ENCODE measurements around the gene RHOF. TPM values are rescaled to one million over a fixed set of nuclear protein-coding genes. Genes with fewer than 3 reads are reported as not detected.

The RHOF gene
- total RNA-seq, 1 donor from 2014 or later, result 9.6 TPM

- Mint-ChIP-seq H3K4me3 (ENCODE audit: unreplicated experiment) (peak overlapping the region; percentile 79), H3K27me3 (ENCODE audit: low read depth) (no peaks in the 10 kb centered on the region), H3K4me1 (ENCODE audit: low read depth) (peaks cover 56% of the 10 kb centered on the region), H3K9me3 (ENCODE audit: low read depth) (no peaks in the 10 kb centered on the region), H3K27ac (ENCODE audit: unreplicated experiment) (peak overlapping the region; percentile 99), H3K36me3 (ENCODE audit: low read depth) (peaks cover 5% of the 10 kb centered on the region)
- no peak for DNase-seq (ENCODE audit: low spot score)
- TF ChIP-seq CTCF (IDR thresholded peaks at IDR 0.05), result no peak
Observed at GRCh38 chr12:121799156-121799841, 5.8 kb upstream of the RHOF start.

- TF ChIP-seq CTCF (IDR thresholded peaks at IDR 0.05), result no peak
- peak overlapping the region; percentile 79 for H3K4me3 Mint-ChIP-seq (ENCODE audit: unreplicated experiment)
- no peaks in the 10 kb centered on the region for H3K9me3 Mint-ChIP-seq (ENCODE audit: low read depth)
- peaks cover 57% of the 10 kb centered on the region for H3K4me1 Mint-ChIP-seq (ENCODE audit: low read depth)
- no peak for DNase-seq (ENCODE audit: low spot score)
- H3K36me3 Mint-ChIP-seq (ENCODE audit: low read depth), result peaks cover 5% of the 10 kb centered on the region
- H3K27me3 Mint-ChIP-seq (ENCODE audit: low read depth), result no peaks in the 10 kb centered on the region
- peak overlapping the region; percentile 99 for H3K27ac Mint-ChIP-seq (ENCODE audit: unreplicated experiment)
Observed at GRCh38 chr12:121798787-121799155, 5.3 kb upstream of the RHOF start.

GRCh38 chr12:121797937-121798786 lies 4.7 kb upstream of the RHOF start:
- H3K27me3 Mint-ChIP-seq (ENCODE audit: low read depth), result no peaks in the 10 kb centered on the region
- H3K27ac Mint-ChIP-seq (ENCODE audit: unreplicated experiment), result peak overlapping the region; percentile 99
- DNase-seq (ENCODE audit: low spot score), result no peak
- no peak for TF ChIP-seq CTCF (IDR thresholded peaks at IDR 0.05)
- no peaks in the 10 kb centered on the region for H3K9me3 Mint-ChIP-seq (ENCODE audit: low read depth)
- peaks cover 5% of the 10 kb centered on the region for H3K36me3 Mint-ChIP-seq (ENCODE audit: low read depth)
- H3K4me1 Mint-ChIP-seq (ENCODE audit: low read depth), result peaks cover 57% of the 10 kb centered on the region
- H3K4me3 Mint-ChIP-seq (ENCODE audit: unreplicated experiment), result peak overlapping the region; percentile 79

- Mint-ChIP-seq H3K27me3 (ENCODE audit: low read depth) (no peaks in the 10 kb centered on the region), H3K4me1 (ENCODE audit: low read depth) (peaks cover 62% of the 10 kb centered on the region), H3K4me3 (ENCODE audit: unreplicated experiment) (peak overlapping the region; percentile 79), H3K27ac (ENCODE audit: unreplicated experiment) (peak overlapping the region; percentile 99), H3K36me3 (ENCODE audit: low read depth) (peaks cover 5% of the 10 kb centered on the region), H3K9me3 (ENCODE audit: low read depth) (no peaks in the 10 kb centered on the region)
- peak; percentile 68 for TF ChIP-seq CTCF (IDR thresholded peaks at IDR 0.05)
- no peak for DNase-seq (ENCODE audit: low spot score)
Observed at GRCh38 chr12:121796855-121797751, 3.6 kb upstream of the RHOF start.
